SK-N-MC (cell line): Measurements from ENCODE around the gene KYNU.

Experiments used
- EZH2 ChIP-seq: fragments of 200-600 bp; sonication (generic); IDR thresholded peaks from one replicate; pipeline ENCODE4 v1.6.1; 2017; ENCODE audit warnings: antibody characterized with exemption
- FOXP2 ChIP-seq: optimal IDR thresholded peaks from 2 replicates; pipeline ENCODE3; 2011; ENCODE audit warnings: mild to moderate bottlenecking, moderate library complexity; ENCODE audit not compliant: insufficient read depth; ENCODE audit errors: extremely low read length, control extremely low read depth
- POLR2AphosphoS5 ChIP-seq: IDR thresholded peaks from 2 replicates; pipeline ENCODE4 v1.6.1; 2012; ENCODE audit warnings: mild to moderate bottlenecking, low read depth, low read length, borderline replicate concordance

GRCh38 chr2:142957144-142957543, 79.7 kb downstream of the KYNU start:
- TF ChIP-seq EZH2 (no peak), POLR2AphosphoS5 (no peak), FOXP2 (no peak)
